DMS79 (cell line): Measurements from ENCODE around the gene NCAM1.
"Not testable (repeated sequence)": the region's sequence is repeated elsewhere in the genome, so short reads cannot be mapped to it uniquely, and the experiment has no call there.

Experiments used
- DNase-seq: peaks from one replicate; lab custom pipeline; 2025; lab: John Stamatoyannopoulos, UW

Gene NCAM1

DNA sequence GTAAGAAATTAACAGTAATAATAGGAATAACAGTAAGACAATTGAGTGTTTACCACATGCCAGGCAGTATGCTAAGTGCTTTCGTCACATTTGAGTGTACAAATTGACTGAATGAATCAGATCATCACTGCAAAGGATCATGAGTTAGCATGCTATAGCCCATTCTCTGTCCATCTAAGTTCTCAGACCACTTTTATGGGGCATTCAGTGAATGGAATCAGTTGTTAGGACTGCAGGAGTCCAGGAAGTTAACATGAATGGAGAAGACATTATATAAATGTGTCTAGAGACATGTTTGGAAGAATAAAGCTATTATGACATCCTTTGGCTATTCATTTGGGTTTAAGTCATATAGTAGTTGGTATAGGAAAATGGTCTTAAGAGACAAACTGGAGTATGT, 59.9 kb downstream of the NCAM1 start:
- DNase-seq = no peak

DNA sequence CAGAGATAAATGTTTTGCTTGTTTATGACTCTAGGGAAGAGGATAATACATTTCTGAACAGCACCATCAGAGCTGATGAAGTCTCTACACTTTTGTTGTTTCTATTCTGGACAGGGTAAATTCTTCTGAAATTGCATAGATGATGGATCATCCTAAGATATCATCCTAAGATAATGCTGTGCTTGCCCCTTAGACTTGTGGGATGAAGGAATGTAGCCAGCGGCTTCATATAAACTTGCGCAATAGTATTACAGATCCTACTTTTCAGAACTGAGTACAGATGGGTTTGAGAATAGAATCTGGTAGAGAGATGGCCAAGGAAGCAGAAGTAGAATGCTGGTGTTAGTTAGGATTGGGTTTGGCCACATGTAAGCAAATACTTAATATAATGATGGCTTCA, 61.0 kb downstream of the NCAM1 start:
- no peak for DNase-seq

- no peak for DNase-seq
These were observed 62.0 kb downstream of the NCAM1 start for GRCh38 chr11:113023228-113023627.

DNA sequence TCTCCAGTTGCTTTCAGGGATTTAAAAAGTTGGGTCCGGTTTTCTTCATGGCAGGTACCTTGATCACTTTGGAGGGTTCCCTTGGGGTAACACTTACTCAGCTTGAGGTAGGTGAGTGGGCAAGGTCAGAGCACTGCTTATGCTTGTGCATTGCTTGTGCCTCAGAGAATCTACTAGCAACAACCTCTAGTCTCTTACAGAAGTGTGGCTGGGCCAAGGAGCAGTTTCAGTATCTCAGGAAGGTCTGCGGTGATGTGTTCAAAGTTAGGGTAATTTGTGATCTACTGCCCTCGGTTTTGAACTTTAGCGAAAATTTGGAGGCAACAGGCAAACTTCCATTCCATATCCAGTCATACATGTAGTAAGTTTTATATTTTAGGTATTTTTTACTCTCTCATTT, 62.8 kb downstream of the NCAM1 start:
- no peak for DNase-seq

GRCh38 chr11:113026778-113027177, 65.6 kb downstream of the NCAM1 start:
- DNase-seq = no peak

DNA sequence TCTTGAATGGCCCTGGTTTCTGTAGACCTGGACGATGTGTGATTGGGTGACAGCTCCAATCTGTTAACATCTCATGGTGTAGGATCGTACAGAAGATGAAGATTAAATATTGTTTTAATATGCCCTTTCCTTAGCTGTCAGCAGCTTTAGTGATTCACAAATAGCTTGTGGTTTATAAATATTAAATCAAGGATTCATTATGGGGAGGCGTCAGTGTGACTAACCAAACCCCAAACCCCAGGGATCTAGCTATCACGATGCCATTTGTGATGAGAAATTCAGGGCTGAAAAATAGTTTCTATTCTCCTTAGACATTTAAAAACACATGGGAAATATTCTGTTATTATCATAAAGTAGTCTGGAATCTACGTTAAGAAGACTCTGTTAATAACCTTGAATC, 73.4 kb downstream of the NCAM1 start:
- no peak for DNase-seq

GRCh38 chr11:113035708-113036107, 74.5 kb downstream of the NCAM1 start:
- DNase-seq = no peak

GRCh38 chr11:113043698-113044097, 82.5 kb downstream of the NCAM1 start:
- DNase-seq = no peak

DNA sequence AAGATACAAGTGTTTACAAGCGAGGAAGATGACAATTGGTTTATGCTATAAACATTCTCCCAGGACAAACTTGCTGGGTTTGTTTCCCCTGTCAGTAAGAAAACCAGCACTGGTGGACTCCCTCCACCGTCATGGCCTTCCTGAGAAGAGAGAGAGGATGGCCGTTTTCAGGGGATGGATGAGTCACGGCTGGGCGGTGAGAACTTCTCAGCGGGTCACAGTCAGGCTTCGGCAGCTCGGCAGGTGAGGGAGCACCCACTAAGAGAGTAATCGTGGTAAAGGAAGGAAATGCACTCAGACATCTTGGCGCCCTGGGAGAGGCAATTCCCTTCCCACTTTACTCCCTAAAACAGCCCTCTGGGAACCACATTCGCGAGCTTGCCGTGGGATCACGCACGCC, 83.9 kb downstream of the NCAM1 start:
- peak; percentile 95 for DNase-seq

DNA sequence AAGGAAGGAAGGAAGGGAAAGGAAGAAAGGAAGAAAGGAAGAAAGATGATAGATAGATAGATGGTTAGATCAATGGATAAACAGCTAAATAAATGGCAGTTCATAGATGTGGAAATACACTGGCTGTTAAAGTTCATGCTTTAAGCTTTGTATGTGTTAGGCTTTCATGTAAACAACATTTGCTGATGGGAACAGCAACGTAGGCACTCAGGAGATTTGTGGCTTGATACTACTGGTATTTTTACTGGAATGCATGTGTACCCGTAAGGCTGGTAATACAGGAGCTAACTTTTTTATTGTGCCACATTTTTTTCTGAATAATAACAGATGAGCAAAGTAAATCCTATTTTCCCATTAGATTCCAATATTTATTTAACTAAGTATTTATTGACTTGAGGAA, 85.6 kb downstream of the NCAM1 start:
- DNase-seq = no peak

- no peak for DNase-seq
These were observed 87.9 kb downstream of the NCAM1 start for GRCh38 chr11:113048820-113049768.

DNA sequence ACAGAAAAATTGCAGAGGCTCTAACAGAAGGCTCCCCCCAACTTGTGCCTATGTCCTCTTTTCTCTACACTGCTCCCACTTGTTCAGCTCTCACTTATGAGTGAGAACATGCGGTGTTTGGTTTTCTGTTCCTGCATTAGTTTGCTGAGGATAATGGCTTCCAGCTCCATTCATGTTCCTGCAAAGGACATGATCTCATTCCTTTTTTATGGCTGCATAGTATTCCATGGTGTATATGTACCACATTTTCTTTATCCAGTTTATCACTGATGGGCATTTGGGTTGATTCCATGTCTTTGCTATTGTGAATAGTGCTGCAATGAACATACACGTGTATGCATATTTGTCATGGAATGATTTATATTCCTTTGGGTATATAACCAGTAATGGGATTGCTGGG, 91.8 kb downstream of the NCAM1 start:
- DNase-seq = not testable (repeated sequence)

DNA sequence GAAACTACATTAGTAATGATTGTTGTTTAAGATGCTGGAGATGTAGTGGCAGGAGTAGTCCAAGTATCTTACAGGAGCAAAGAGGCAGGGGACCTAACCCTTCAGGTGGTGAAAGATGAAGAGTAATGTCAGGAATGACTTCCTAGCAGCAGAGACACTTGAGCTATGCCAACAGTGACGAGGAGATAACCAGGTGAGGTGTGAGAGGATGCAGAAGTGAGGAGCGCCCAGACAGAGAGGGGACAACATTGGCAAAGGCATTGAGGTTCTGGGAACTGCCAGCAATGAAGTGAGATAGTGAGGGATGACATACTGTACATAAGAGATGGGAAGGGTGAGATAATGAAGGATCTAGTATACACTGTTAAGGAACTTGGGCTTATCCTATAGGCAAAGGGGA, 95.8 kb downstream of the NCAM1 start:
- DNase-seq = no peak

DNA sequence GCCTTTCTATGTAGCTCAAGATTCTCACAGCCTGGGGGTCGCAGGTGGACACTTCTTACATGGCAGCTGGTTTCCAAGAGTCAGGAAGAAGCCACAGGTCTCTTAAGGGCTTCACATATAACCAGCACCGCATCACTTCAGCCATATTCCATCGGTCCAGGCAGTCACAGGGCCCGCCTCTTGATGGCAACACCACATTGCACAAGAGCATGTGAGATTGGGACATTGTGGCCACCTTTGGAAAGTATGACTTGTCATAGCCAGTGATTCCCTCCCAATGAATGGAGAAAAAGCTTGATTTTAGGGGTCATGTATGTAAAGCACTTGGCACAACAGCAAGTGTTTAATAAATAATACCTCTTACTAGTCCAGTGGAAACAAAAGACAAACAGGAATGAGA, 98.3 kb downstream of the NCAM1 start:
- no peak for DNase-seq

DNA sequence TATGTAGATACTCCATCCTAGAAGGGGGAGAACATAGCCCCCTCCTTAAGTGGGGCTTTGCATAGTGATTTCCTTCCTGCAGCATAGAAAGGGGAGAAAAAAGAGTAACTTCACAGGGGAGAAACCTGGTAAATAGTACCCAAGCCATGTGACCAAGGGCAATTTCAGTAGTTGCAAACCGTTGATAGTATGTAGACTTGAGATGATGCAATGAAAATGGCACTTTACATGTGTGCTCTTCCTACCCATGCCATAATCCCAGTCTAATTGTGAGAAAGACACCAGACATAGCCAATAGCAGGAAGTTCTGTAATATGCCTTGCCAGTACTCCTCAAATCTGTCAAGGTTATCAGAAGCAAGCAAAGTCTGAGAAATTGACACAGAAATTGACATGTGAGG, 104.1 kb downstream of the NCAM1 start:
- no peak for DNase-seq

DNA sequence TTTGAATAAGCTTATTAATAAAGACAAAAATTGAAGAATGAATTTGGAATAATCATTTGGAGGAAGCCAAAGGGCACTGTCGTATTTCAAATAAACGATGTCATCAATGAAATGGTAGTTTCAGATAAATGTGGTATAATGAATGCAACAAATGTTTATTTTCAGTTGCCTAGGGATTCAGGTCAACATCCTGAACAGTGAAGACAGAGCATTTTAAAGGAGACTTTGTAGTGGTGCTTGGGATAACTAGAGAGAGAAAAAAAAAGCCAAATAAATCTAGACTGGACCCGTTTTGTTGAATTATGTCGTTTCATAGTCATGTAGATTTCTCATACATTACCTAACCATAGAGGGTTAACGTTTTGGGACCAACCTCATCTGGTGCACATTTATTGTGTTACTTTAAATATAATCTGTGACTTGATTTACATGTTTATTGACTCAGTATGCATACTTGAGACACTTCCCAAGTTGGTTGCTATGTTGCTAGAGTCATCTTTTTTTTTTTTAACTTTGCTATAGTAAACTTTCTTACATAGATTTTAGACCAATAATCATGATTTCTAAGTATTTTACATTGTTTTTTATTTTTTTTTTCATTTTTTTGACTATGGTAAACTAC, 111.1 kb downstream of the NCAM1 start:
- DNase-seq = no peak

DNA sequence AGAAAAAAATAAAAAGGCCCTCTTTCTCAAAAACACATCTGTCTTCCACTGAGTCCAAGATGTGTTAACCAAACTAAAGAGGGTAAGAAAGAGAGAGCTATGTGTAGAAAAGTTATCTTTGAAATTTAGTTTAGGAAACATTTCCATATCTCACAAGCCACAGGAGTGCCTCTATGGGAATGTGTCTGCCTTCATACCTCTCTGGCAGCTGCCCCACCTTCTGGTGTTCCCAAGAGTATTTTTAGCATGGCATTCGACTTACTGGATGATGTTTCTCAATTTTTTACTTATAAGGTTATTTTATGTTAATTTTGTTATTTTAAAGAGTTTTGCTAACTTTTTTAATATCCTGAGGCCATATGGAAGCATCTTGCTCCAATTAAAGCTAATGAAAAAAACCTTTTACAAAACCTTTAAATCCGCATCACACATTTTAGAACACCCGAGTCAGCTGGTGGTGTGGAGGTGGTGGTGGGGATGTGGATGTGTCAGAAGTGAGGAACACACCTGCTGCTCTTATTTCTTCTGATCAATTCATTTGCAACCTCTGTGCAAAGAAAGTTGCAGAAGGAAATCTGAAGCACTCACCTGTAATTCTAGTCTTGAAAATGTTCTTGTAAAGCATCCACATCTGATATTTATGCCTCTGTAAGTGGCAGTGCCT, 112.2 kb downstream of the NCAM1 start:
- no peak for DNase-seq

DNA sequence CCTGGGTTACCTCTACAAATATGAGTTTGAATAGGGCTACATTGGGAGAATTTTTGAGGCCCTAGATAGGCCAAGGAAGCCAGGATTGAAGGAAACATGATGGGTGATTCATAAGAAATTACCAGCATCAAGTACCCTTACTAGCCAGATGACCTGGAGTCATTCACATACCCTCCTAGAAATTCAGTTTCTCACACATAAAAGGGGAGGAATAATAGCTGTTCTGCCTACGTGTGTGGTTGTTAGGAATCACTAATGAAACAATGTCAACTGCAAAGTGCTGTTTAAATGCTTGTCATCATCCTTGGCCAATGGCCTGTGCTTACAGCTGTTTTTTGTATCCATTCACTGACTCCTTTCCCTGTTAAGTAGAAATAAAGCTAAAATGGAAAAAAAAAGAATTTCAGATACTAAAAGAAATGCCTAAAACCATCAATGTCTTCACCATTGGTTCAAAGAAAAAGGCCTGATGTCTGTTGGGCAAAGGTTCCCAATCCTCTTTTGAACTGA, 114.4 kb downstream of the NCAM1 start:
- DNase-seq = no peak

GRCh38 chr11:113077379-113077778, 116.2 kb downstream of the NCAM1 start:
- no peak for DNase-seq

GRCh38 chr11:113082341-113082955, 121.2 kb downstream of the NCAM1 start:
- DNase-seq = no peak

DNA sequence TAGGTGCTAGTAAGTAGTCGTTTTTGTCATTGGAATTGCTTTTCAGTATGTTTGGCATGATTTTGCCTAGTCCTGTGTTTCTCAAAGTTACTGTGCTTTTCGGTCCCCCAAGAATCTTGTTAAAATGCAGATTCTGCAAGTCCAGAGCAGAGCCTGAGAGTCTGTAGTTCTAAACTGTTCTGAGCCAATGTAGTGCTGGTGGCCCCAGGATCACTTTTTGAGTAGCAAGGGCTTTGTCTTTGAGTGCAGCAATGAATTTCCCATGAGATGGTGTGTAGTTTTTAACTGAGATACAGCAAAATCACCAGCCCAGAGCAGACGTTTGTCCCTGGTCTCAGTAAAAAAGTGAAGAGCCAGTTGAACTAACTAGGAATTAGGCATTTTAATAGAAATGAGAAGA, 122.4 kb downstream of the NCAM1 start:
- DNase-seq = no peak

- no peak for DNase-seq
These were observed 123.1 kb downstream of the NCAM1 start for GRCh38 chr11:113084297-113084696.
